AG04450 (cell line): ENCODE results near the gene USH1C. TPM values are rescaled to one million over a fixed set of nuclear protein-coding genes. Genes with fewer than 3 reads are reported as not detected.

Source experiments
- CTCF ChIA-PET: fragments of 300-600, 350-600 bp; formaldehyde crosslinking; extraction: SDS; loops from one replicate; lab custom pipeline; 2022; ENCODE audit warnings: antibody characterized with exemption, inconsistent platforms; lab: Charles Lee
- POLR2A ChIA-PET: fragments of 350-600 bp; formaldehyde crosslinking; extraction: SDS; loops from one replicate; lab custom pipeline; 2021; ENCODE audit warnings: antibody characterized with exemption, inconsistent platforms; lab: Yijun Ruan, JAX
- DNase-seq: peaks from one replicate; pipeline ENCODE4 v3.0.0-alpha.2; 2011; ENCODE audit warnings: low read depth, low spot score
- H3K27ac ChIP-seq: one replicate; pipeline ENCODE4 v1.5.1; 2012; ENCODE audit warnings: low read depth, low read length, control low read depth
- H3K27me3 ChIP-seq: one replicate; pipeline ENCODE4 v1.6.0; 2012; ENCODE audit warnings: low read length; ENCODE audit not compliant: control insufficient read depth, insufficient read depth
- H3K4me3 ChIP-seq: 2 replicates; pipeline ENCODE4 v1.5.1; 2011; ENCODE audit warnings: mild to moderate bottlenecking, low read depth, low read length, control low read depth
- H3K9me3 ChIP-seq: 2 replicates; pipeline ENCODE4 v1.5.1; 2012; ENCODE audit warnings: low read length; ENCODE audit not compliant: control insufficient read depth, insufficient read depth
- polyA plus RNA-seq: library from polyadenylated mRNA; depleted of rRNA; stranded (reverse); fragments of >200 nt; gene quantifications from 2 replicates; pipeline ENCODE4 v1.2.3, GENCODE V29; 2011
- TF ChIP-seq, protein P1 (sequence below): IDR thresholded peaks from 2 replicates; pipeline ENCODE4 v1.5.1; 2011; ENCODE audit warnings: low read depth, low read length, control low read depth, inconsistent platforms

The USH1C gene
- polyA plus RNA-seq, 1 experiment: not detected

DNA sequence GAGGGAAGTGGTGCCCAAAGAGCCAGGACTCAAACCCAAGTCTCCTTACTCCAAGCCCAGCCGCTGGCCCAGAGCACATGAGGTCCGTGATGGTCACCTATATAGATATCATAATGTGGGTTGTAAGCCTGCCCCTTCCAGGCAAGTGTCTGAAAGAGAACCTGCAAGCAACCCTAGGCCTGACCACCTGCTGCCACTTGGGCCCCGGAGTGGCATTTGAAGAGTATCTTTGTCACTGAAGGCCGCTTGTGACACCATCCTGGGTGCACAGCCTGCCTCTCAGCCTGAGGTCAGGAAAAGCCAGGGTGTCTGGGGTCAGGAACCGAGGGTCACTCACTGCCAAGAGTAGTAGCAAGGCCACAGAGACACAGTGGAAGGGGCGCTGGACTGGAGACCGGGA, 35.2 kb upstream of the USH1C start:
- Histone ChIP-seq H3K4me3 (no peak overlapping the region), H3K27me3 (no peaks in the 10 kb centered on the region), H3K9me3 (no peaks in the 10 kb centered on the region), H3K27ac (no peak overlapping the region)
- POLR2A ChIA-PET: no interaction called here
- no peak for DNase-seq
- CTCF ChIA-PET: no interaction called here
- TF ChIP-seq, protein P1, sequence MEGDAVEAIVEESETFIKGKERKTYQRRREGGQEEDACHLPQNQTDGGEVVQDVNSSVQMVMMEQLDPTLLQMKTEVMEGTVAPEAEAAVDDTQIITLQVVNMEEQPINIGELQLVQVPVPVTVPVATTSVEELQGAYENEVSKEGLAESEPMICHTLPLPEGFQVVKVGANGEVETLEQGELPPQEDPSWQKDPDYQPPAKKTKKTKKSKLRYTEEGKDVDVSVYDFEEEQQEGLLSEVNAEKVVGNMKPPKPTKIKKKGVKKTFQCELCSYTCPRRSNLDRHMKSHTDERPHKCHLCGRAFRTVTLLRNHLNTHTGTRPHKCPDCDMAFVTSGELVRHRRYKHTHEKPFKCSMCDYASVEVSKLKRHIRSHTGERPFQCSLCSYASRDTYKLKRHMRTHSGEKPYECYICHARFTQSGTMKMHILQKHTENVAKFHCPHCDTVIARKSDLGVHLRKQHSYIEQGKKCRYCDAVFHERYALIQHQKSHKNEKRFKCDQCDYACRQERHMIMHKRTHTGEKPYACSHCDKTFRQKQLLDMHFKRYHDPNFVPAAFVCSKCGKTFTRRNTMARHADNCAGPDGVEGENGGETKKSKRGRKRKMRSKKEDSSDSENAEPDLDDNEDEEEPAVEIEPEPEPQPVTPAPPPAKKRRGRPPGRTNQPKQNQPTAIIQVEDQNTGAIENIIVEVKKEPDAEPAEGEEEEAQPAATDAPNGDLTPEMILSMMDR: no peak

DNA sequence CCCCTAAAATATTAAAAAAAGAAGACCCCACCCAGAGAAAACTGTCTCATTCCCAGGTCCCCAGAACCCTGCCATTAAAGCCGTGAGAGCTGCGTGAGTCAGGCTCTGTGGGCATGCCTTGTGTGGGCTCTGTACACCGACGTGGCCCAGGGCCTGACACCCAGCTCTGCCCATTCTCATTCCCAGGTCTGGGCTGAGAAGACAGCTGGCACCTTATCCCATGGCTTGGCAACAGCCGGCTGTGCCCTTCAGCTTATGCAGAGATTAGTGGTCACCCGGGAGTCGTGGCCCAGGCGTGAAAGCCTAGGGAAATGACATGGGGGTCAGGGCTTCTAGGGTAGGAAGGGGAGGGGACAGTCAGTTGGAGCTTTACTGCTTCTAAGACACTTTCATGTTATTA, 34.7 kb upstream of the USH1C start:
- Histone ChIP-seq H3K4me3 (no peak overlapping the region), H3K27ac (no peak overlapping the region), H3K9me3 (no peaks in the 10 kb centered on the region), H3K27me3 (no peaks in the 10 kb centered on the region)
- DNase-seq: no peak
- TF ChIP-seq, protein P1: no peak
- ChIA-PET CTCF (no interaction called here), POLR2A (no interaction called here)

DNA sequence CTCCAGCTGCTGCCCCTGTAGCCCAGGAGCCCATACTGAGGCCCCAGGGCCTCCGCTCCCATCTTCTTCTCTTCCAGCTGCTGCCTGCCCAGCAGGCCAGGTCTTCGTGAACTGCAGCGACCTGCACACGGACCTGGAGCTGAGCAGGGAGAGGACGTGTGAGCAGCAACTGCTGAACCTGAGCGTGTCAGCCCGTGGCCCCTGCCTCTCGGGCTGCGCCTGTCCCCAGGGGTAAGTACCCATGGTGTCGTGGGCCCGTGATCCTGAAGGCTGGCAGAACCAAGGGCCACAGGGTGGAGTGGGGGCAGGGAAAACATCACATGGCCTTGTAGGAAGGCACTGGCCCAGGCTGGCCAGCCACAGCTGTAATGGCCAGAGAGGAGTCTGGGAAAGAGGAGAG, 34.1 kb upstream of the USH1C start:
- CTCF ChIA-PET: no interaction called here
- TF ChIP-seq, protein P1: no peak
- DNase-seq: no peak
- POLR2A ChIA-PET: no interaction called here
- H3K4me3 ChIP-seq: no peak overlapping the region
- H3K27ac ChIP-seq: no peak overlapping the region
- no peaks in the 10 kb centered on the region for H3K27me3 ChIP-seq
- H3K9me3 ChIP-seq: no peaks in the 10 kb centered on the region

DNA sequence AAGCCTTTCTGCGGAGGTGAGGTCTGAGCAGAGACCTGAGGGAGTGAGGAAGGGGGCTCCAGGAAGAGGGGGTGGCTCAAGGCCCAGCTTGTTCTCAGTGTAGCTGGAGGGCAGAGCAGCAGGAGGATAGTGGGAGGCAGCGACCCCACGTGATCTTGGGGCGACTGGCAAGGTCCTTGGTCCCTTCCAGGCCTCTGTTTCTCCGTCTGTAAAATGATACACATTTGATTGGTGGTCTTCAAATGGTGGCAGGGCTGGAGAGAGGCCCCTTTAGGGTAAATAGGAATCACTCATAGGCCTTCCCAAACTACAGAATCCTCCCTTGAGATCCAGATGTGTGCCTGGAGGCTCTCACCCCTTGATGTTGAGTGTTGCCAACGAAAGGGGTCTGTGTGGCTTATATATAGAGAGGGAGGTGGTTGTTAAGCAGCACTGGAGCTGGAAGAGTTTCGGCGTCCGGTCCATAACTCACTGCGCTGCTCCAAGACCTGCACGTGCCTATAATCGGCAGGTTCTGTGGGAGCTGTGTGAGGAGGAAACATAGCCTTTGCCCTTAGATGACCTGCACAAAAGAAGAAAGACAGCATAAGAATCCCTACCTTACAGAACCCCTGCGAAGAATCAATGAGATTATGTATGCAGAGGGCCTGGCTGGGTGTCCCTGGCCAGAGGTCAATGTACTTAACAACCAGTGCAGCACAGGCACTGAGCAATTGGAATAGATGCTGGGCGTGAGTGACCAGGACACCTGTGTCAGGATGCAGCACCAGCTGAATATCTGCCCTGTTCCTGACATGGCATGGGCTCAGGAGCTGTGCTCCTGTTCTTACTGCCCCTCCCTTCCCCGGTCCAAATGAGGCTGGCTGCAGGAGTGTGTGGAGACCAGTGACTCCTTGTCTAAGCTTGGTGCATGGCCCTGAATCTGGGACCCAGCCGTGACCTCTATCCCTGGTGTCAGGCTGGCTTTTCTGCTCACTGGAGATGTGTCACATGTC, 31.5 kb upstream of the USH1C start:
- Histone ChIP-seq H3K27me3 (peaks cover 3% of the 10 kb centered on the region), H3K27ac (no peak overlapping the region), H3K4me3 (no peak overlapping the region), H3K9me3 (no peaks in the 10 kb centered on the region)
- CTCF ChIA-PET: no interaction called here
- DNase-seq: no peak
- TF ChIP-seq, protein P1: no peak
- POLR2A ChIA-PET: no interaction called here
